HepG2 (cell line): Measurements from ENCODE around the gene EGLN1. TPM values are rescaled to one million over a fixed set of nuclear protein-coding genes. Genes with fewer than 3 reads are reported as not detected.

ENCODE experiments used
- ATAC-seq: fragments of 200-7000 bp; cut with Tn5 transposase; 3 replicates; pipeline ENCODE4 v1.9.1; 2020; ENCODE audit warnings: mild to moderate bottlenecking, moderate library complexity
- BruUV-seq: library from RNA; stranded (reverse); fragments of 400-500 nt; replicated peaks from 2 replicates; lab custom pipeline; 2021; lab: Mats Ljungman, UMichigan
- CTCF ChIA-PET: fragments of 300-600 bp; formaldehyde crosslinking; extraction: SDS; loops from one replicate; lab custom pipeline; 2021; ENCODE audit warnings: low total read pairs, inconsistent platforms, low intra/inter-chr PET ratio; lab: Yijun Ruan, JAX
- POLR2A ChIA-PET: fragments of 350-600 bp; sonication (Branson Sonifier 250); formaldehyde crosslinking; loops from one replicate; lab custom pipeline; 2020; ENCODE audit warnings: antibody characterized with exemption, inconsistent platforms; lab: Yijun Ruan, JAX
- DNase-seq: peaks from one replicate; pipeline ENCODE4 v3.0.0-alpha.2; 2015; ENCODE audit warnings: low spot score
- FAIRE-seq: peaks from 3 replicates; lab custom pipeline; 2011; peaks lifted over from hg19 to GRCh38; lab: Jason Lieb, UNC
- H2AFZ ChIP-seq: one replicate; pipeline ENCODE4 v1.6.1; 2011; ENCODE audit warnings: low read length, inconsistent platforms
- H3K27ac ChIP-seq: fragments of 300-600 bp; 3 replicates; pipeline ENCODE4 v1.8.0; 2011; ENCODE audit warnings: mixed run types, mild to moderate bottlenecking, mixed read lengths, low read length, inconsistent platforms; ENCODE audit not compliant: insufficient read depth; ENCODE audit errors: extremely low read length
- H3K27me3 ChIP-seq, 2 experiments: fragments of 200-600 bp in 1 of 2; 2 replicates in 1 of 2; 3 replicates in 1 of 2; pipeline versions ENCODE4 v1.6.0 to v1.8.0; 2011; ENCODE audit warnings: low read length in 2 of 2, mild to moderate bottlenecking in 2 of 2, moderate library complexity in 2 of 2, inconsistent platforms in 1 of 2; ENCODE audit not compliant: insufficient read depth in 2 of 2, control insufficient read depth in 1 of 2
- H3K36me3 ChIP-seq, 2 experiments: fragments of 200-600 bp in 1 of 2; replicated peaks in 1 of 2; 2 replicates in 1 of 2; 3 replicates in 1 of 2; pipeline versions ENCODE4 v1.5.1 to v1.8.0; 2011; ENCODE audit warnings: low read length in 2 of 2, inconsistent platforms in 1 of 2; ENCODE audit not compliant: insufficient read depth in 2 of 2, control insufficient read depth in 1 of 2
- H3K4me1 ChIP-seq: 2 replicates; pipeline ENCODE4 v1.5.1; 2012; ENCODE audit warnings: low read length, inconsistent platforms; ENCODE audit not compliant: insufficient read depth
- H3K4me2 ChIP-seq: 2 replicates; pipeline ENCODE4 v1.6.0; 2011; ENCODE audit warnings: low read depth, low read length, inconsistent platforms
- H3K4me3 ChIP-seq, 3 experiments: fragments of 200-600 bp in 1 of 3; sonication (generic), shearing (Covaris generic) in 1 of 3; replicated peaks in 1 of 3; 2 replicates each; pipeline ENCODE4 v1.5.1; 2011 to 2016; ENCODE audit warnings: low read length in 3 of 3, inconsistent platforms in 2 of 3, low read depth in 2 of 3, mild to moderate bottlenecking in 2 of 3, control low read depth in 1 of 3, mixed read lengths in 1 of 3; ENCODE audit not compliant: insufficient read depth in 1 of 3
- H3K79me2 ChIP-seq: one replicate; pipeline ENCODE4 v1.6.1; 2011; ENCODE audit warnings: low read length, inconsistent platforms; ENCODE audit not compliant: insufficient read depth
- H3K9ac ChIP-seq: 2 replicates; pipeline ENCODE4 v1.6.0; 2011; ENCODE audit warnings: mild to moderate bottlenecking, low read depth, low read length, inconsistent platforms; ENCODE audit not compliant: insufficient read depth
- H3K9me3 ChIP-seq: 2 replicates; pipeline ENCODE4 v1.5.1; 2012; ENCODE audit warnings: mild to moderate bottlenecking, low read length
- H4K20me1 ChIP-seq: 2 replicates; pipeline ENCODE4 v1.6.0; 2011; ENCODE audit warnings: inconsistent platforms, mild to moderate bottlenecking, low read length, moderate library complexity; ENCODE audit not compliant: insufficient read depth
- AKAP8 ChIP-seq: sonication (generic); formaldehyde crosslinking; IDR thresholded peaks from 2 replicates; pipeline ENCODE4 v1.5.1; 2020; ENCODE audit warnings: mild to moderate bottlenecking, missing genetic modification reagents
- FOXO4 ChIP-seq: sonication (generic); formaldehyde crosslinking; conservative IDR thresholded peaks from 2 replicates; pipeline ENCODE4 v1.8.1; 2023; ENCODE audit warnings: missing genetic modification reagents
- PAWR ChIP-seq: sonication (generic); formaldehyde crosslinking; IDR thresholded peaks from 2 replicates; pipeline ENCODE4 v1.4.0; 2020; ENCODE audit warnings: missing genetic modification reagents, mild to moderate bottlenecking, borderline replicate concordance
- PRDM4 ChIP-seq: sonication (generic); formaldehyde crosslinking; IDR thresholded peaks from 2 replicates; pipeline ENCODE4 v1.9.0; 2021; ENCODE audit warnings: missing genetic modification reagents, borderline replicate concordance
- PTBP1 ChIP-seq: fragments of 200-400 bp; formaldehyde crosslinking; IDR thresholded peaks from 2 replicates; pipeline ENCODE4 v1.6.1; 2018; ENCODE audit warnings: low read length, low read depth; ENCODE audit not compliant: poor library complexity, severe bottlenecking
- SIX4 ChIP-seq: sonication (generic); formaldehyde crosslinking; IDR thresholded peaks from 2 replicates; pipeline ENCODE4 v1.4.0; 2020; ENCODE audit warnings: missing genetic modification reagents
- STAG1 ChIP-seq: sonication (generic); formaldehyde crosslinking; IDR thresholded peaks from 2 replicates; pipeline ENCODE4 v1.4.0; 2020; ENCODE audit warnings: missing genetic modification reagents
- SYNCRIP ChIP-seq: fragments of 200-400 bp; formaldehyde crosslinking; IDR thresholded peaks from 2 replicates; pipeline ENCODE4 v1.6.1; 2018; ENCODE audit warnings: mild to moderate bottlenecking, low read depth, low read length; ENCODE audit not compliant: insufficient read depth
- WIZ ChIP-seq: sonication (generic); formaldehyde crosslinking; IDR thresholded peaks from 2 replicates; pipeline ENCODE4 v1.5.1; 2020; ENCODE audit warnings: mild to moderate bottlenecking, missing genetic modification reagents
- ZFAT ChIP-seq: sonication (generic); formaldehyde crosslinking; conservative IDR thresholded peaks from 2 replicates; pipeline ENCODE4 v1.8.1; 2023; ENCODE audit warnings: missing genetic modification reagents, inconsistent platforms
- ZKSCAN1 ChIP-seq: fragments of 150-350 bp; IDR thresholded peaks from 2 replicates; pipeline ENCODE4 v1.6.1; 2014; ENCODE audit warnings: low read length
- ZNF317 ChIP-seq: sonication (generic); formaldehyde crosslinking; IDR thresholded peaks from 2 replicates; pipeline ENCODE4 v1.5.0; 2020; ENCODE audit warnings: mild to moderate bottlenecking, missing genetic modification reagents
- ZNF563 ChIP-seq: sonication (generic); formaldehyde crosslinking; IDR thresholded peaks from 2 replicates; pipeline ENCODE4 v1.8.0; 2022; ENCODE audit warnings: mild to moderate bottlenecking, moderate library complexity, missing genetic modification reagents
- WGBS: methylation state at CpG from one replicate; pipeline ENCODE4 v1.1.6; 2017; ENCODE audit warnings: low lambda C conversion rate; 5-methylcytosine and 5-hydroxymethylcytosine counted together
- in situ Hi-C: cut with HindIII; loops from 2 replicates; pipeline ENCODE4 v1.10.0; 2017; ENCODE audit warnings: low pct_unique_long_range_greater_than_20kb; ENCODE audit not compliant: extremely low pct_ligation_motif_present
- intact Hi-C: fragments of 100-400 bp; cut with micrococcal nuclease; formaldehyde crosslinking; loops from one replicate; pipeline ENCODE4 v1.10.0; 2022; ENCODE audit not compliant: unreplicated experiment
- polyA plus RNA-seq, 8 experiments: library from polyadenylated mRNA; depleted of rRNA in 3 of 8; stranded (reverse) in 7 of 8; unstranded in 1 of 8; fragments of >200 nt; fragmentation: Illumina TruSeq in 4 of 8; extraction: Trizol in 4 of 8; gene quantifications; 2 replicates each; pipeline versions ENCODE4 v1.2.1 to v1.2.3, GENCODE V29; 2011 to 2016; ENCODE audit warnings: low read depth in 4 of 8, missing spikeins in 1 of 8, mixed read lengths in 1 of 8; ENCODE audit not compliant: insufficient read depth in 1 of 8
- total RNA-seq, 5 experiments: library from RNA; depleted of rRNA; stranded (reverse); fragments of >200 nt; fragmentation: Illumina TruSeq; extraction: Trizol; gene quantifications; 2 replicates each; pipeline ENCODE4 v1.2.3, GENCODE V29; 2016; ENCODE audit warnings: low read depth in 1 of 5
- TF ChIP-seq, protein P1 (sequence below): sonication (generic); formaldehyde crosslinking; IDR thresholded peaks from 2 replicates; pipeline ENCODE4 v1.4.0; 2020; ENCODE audit warnings: missing genetic modification reagents
- TF ChIP-seq, protein P2 (sequence below): sonication (generic); formaldehyde crosslinking; IDR thresholded peaks from 2 replicates; pipeline ENCODE4 v1.4.0; 2020; ENCODE audit warnings: mild to moderate bottlenecking, missing genetic modification reagents
- TF ChIP-seq, protein P3 (sequence below): sonication (generic); formaldehyde crosslinking; IDR thresholded peaks from 2 replicates; pipeline ENCODE4 v1.5.0; 2020; ENCODE audit warnings: missing genetic modification reagents, mild to moderate bottlenecking, borderline replicate concordance

Gene EGLN1
- total and polyA plus RNA-seq, 2 of the 13 experiments (the other 11 are each of a cell fraction or from before 2014, with no cell fraction given), result 34.4 to 44.1 TPM

- no peak for TF ChIP-seq PRDM4 (CRISPR knock-in tag)
- TF ChIP-seq, protein P1, sequence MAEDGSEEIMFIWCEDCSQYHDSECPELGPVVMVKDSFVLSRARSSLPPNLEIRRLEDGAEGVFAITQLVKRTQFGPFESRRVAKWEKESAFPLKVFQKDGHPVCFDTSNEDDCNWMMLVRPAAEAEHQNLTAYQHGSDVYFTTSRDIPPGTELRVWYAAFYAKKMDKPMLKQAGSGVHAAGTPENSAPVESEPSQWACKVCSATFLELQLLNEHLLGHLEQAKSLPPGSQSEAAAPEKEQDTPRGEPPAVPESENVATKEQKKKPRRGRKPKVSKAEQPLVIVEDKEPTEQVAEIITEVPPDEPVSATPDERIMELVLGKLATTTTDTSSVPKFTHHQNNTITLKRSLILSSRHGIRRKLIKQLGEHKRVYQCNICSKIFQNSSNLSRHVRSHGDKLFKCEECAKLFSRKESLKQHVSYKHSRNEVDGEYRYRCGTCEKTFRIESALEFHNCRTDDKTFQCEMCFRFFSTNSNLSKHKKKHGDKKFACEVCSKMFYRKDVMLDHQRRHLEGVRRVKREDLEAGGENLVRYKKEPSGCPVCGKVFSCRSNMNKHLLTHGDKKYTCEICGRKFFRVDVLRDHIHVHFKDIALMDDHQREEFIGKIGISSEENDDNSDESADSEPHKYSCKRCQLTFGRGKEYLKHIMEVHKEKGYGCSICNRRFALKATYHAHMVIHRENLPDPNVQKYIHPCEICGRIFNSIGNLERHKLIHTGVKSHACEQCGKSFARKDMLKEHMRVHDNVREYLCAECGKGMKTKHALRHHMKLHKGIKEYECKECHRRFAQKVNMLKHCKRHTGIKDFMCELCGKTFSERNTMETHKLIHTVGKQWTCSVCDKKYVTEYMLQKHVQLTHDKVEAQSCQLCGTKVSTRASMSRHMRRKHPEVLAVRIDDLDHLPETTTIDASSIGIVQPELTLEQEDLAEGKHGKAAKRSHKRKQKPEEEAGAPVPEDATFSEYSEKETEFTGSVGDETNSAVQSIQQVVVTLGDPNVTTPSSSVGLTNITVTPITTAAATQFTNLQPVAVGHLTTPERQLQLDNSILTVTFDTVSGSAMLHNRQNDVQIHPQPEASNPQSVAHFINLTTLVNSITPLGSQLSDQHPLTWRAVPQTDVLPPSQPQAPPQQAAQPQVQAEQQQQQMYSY (CRISPR knock-in tag), result no peak
- TF ChIP-seq, protein P2, sequence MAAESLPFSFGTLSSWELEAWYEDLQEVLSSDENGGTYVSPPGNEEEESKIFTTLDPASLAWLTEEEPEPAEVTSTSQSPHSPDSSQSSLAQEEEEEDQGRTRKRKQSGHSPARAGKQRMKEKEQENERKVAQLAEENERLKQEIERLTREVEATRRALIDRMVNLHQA, result no peak
- TF ChIP-seq PAWR (CRISPR knock-in tag), result no peak
- TF ChIP-seq WIZ, result no peak
- TF ChIP-seq, all 625 proteins: peak for 0
These were observed 94.5 kb downstream of the EGLN1 start (continued) for GRCh38 chr1:231327617-231328016.

DNA sequence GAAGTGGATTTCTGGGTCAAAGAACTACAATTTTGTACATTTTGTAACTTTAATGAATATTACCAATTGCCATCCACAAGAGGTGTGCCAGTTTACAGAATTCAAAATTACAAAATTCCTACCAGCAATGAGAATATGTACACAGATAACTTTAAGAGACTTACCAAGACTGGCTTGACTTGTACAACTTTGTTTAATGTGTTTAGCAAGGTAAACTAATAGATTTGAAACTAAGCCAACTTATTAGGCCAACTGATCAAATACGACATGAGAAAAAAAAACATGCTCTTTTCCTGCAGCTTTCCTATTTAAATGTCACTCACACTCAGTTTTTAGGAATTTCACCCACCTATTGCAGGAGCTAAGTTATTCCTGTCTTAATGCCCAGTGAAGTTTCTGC lies 95.8 kb downstream of the EGLN1 start:
- H3K79me2 ChIP-seq, result no peaks in the 10 kb centered on the region
- intact Hi-C loops (no loop called here), in situ Hi-C loops (no loop called here)
- CTCF ChIA-PET, result no interaction called here
- no peak overlapping the region for H3K4me3 ChIP-seq
- 67% methylated on average over 1 of the region's 1 CpG for WGBS
- no peak for DNase-seq
- no peak overlapping the region for H3K4me2 ChIP-seq
- H4K20me1 ChIP-seq, result no peaks in the 10 kb centered on the region
- no peak for FAIRE-seq
- no peaks in the 10 kb centered on the region for H3K36me3 ChIP-seq
- H3K27me3 ChIP-seq, result no peaks in the 10 kb centered on the region
- no peaks in the 10 kb centered on the region for H3K9me3 ChIP-seq
- no peak for ATAC-seq
- POLR2A ChIA-PET, result no interaction called here
- no TSS peak for BruUV-seq
- H3K27ac ChIP-seq, result no peak overlapping the region
- H3K9ac ChIP-seq, result no peak overlapping the region
- H3K4me1 ChIP-seq, result no peaks in the 10 kb centered on the region
- no peak overlapping the region for H2AFZ ChIP-seq
- TF ChIP-seq SYNCRIP (no peak), ZNF563 (no peak), STAG1 (CRISPR knock-in tag) (no peak), FOXO4 (CRISPR knock-in tag) (no peak), ZNF317 (CRISPR knock-in tag) (no peak), ZKSCAN1 (no peak), ZFAT (CRISPR knock-in tag) (no peak), PTBP1 (no peak), SIX4 (CRISPR knock-in tag) (no peak), AKAP8 (CRISPR knock-in tag) (no peak)
- TF ChIP-seq, protein P3, sequence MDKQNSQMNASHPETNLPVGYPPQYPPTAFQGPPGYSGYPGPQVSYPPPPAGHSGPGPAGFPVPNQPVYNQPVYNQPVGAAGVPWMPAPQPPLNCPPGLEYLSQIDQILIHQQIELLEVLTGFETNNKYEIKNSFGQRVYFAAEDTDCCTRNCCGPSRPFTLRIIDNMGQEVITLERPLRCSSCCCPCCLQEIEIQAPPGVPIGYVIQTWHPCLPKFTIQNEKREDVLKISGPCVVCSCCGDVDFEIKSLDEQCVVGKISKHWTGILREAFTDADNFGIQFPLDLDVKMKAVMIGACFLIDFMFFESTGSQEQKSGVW, result no peak
